Mucosa of rectum (tissue), 2 donors: ENCODE results near the gene DIO1.

Experiments
- H3K27ac ChIP-seq, 2 donors: one replicate each; pipeline ENCODE4 v1.7.0; 2013; ENCODE audit warnings: inconsistent platforms in 2 of 2, low read depth in 2 of 2, low read length in 2 of 2
- H3K27me3 ChIP-seq, 2 donors: one replicate each; pipeline ENCODE4 v1.7.0; 2013; ENCODE audit warnings: low read length in 2 of 2; ENCODE audit not compliant: control insufficient read depth in 2 of 2, insufficient read depth in 2 of 2
- H3K36me3 ChIP-seq, 2 donors: one replicate each; pipeline ENCODE4 v1.7.0; 2013; ENCODE audit warnings: low read length in 2 of 2; ENCODE audit not compliant: control insufficient read depth in 2 of 2, insufficient read depth in 2 of 2
- H3K4me1 ChIP-seq, 2 donors: one replicate each; pipeline ENCODE4 v1.7.0; 2013; ENCODE audit warnings: low read length in 2 of 2, mild to moderate bottlenecking in 1 of 2; ENCODE audit not compliant: control insufficient read depth in 2 of 2, insufficient read depth in 2 of 2
- H3K4me3 ChIP-seq, 2 donors: one replicate each; pipeline ENCODE4 v1.7.0; 2013; ENCODE audit warnings: low read length in 2 of 2
- H3K9ac ChIP-seq, 2 donors: one replicate each; pipeline ENCODE4 v1.7.0; 2013; ENCODE audit warnings: low read length in 2 of 2, low read depth in 1 of 2, mild to moderate bottlenecking in 1 of 2
- H3K9me3 ChIP-seq, 2 donors: one replicate each; pipeline ENCODE4 v1.7.0; 2013; ENCODE audit warnings: low read length in 2 of 2; ENCODE audit not compliant: control insufficient read depth in 2 of 2
- donor health status: healthy.
- donor health status: Normal muscosa, but diverticular disease.

DIO1 gene

DNA sequence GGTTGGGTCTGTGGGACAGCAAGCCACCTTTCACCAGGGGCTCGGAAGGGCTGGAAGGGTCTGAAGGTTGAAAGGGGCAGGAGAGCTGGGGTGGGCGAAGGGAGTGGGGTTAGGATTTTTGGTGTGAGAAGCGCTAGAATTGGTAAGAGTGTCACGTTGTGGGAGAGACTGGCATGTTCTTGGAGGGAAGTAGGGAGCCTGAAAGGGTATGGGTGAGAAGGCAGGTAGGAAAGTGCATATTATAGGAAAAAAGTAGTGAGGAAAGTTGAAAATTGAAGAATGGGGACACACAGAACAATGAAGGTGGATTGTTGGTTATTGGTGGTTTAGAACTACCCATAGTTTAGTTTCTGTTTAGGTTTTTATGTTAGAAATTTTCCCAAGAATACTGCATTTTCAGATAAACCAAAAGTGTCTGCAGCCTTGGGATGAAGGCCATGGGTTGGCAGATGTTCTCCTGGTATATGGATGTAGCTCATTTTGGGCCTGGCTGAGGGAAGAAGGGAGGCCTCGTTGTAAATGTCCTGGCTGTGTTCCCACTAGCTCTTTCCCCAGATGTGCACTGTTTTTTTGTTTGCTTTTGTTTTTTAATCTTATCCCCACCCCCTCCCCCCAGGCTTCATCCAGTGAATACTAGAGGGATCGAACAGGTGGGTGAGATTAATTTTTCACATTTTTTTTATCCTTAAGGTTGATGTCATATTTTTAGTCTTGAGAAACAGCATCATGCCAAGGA lies 53.4 kb downstream of the DIO1 start:
- no peak overlapping the region for H3K9ac ChIP-seq
- peaks cover 4 to 6% of the 10 kb centered on the region in 2 donors for H3K36me3 ChIP-seq
- peaks cover 6 to 8% of the 10 kb centered on the region in 2 donors for H3K4me1 ChIP-seq
- no peaks in the 10 kb centered on the region for H3K9me3 ChIP-seq
- peak overlapping the region; percentile 72 to 81 for H3K4me3 ChIP-seq
- no peak overlapping the region for H3K27ac ChIP-seq
- no peaks in the 10 kb centered on the region for H3K27me3 ChIP-seq

DNA sequence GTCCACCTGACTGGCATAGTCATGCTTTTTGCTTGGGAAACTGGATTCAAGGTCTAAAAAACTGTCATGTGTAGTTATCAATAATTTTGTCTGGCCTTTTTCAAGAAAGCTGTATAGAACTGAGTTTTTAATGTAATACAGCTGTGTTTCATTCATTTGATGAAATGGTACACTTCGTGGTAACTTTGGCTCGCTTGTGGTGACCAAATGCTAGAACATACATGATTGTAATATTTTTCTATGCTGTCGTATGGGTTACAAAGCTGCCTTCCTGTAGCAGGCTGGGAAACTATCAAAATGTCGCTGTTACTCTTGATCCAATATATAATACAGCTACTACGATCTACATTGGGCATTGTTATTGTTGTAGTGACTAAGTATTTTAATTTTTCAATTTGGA lies 54.3 kb downstream of the DIO1 start:
- H3K27ac ChIP-seq: no peak overlapping the region
- H3K4me1 ChIP-seq: peaks cover 6 to 8% of the 10 kb centered on the region in 2 donors

DNA sequence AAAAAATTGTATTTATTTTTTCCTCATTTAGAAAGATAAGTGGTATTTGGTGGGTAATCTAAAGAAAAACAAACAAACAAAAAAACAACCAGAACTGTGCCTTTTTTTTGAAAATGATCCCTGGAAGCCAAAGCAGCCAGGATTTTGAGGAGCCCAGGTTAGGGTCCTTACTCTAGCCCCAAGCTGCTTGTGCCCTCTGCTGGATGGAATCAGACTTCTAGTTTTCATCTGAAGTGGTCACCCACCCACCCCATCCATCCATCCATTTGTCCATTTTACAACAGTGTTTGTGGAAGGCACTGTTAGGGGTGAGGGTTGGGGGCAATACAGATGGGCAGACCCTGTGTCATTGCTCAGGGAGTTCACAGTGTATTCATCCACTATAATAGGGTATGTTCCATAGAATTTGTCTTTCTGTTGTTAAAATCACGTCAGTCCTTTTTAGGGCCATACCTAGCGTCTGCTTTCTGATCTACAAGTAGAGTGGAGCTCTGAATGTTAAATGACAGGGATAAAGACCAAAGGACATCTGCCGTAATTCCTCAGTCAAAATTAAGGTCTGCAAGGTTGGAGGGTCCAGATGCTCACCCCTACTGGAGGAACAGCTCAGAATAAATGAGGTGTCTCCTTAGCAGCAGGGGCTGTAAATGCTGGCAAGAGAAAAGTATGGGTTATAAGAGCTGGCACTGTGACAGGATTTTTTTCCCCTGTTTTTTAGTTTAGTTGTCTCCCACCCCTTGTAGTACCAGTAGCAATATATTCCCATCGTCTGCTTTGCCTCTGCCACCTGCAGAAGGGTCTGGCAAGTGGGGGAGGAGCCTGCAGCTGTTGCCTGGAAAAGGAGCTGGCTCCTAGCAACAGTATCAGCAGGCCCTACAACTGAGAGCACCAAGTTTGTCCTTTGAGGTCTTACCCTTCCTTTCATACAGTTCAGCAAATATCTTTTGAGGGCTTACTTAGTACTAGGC lies 55.3 kb downstream of the DIO1 start:
- H3K4me3 ChIP-seq: no peak overlapping the region
- peaks cover 6 to 8% of the 10 kb centered on the region in 2 donors for H3K4me1 ChIP-seq
- no peak overlapping the region for H3K9ac ChIP-seq
- no peaks in the 10 kb centered on the region for H3K27me3 ChIP-seq
- no peak overlapping the region for H3K27ac ChIP-seq
- peaks cover 6 to 7% of the 10 kb centered on the region in 2 donors for H3K36me3 ChIP-seq
- H3K9me3 ChIP-seq: no peaks in the 10 kb centered on the region

More for the DNA sequence above, 54.3 kb downstream of the DIO1 start:
- no peaks in the 10 kb centered on the region for H3K27me3 ChIP-seq
- H3K9ac ChIP-seq: no peak overlapping the region
- no peak overlapping the region for H3K4me3 ChIP-seq
- no peaks in the 10 kb centered on the region for H3K9me3 ChIP-seq
- H3K36me3 ChIP-seq: peaks cover 6 to 7% of the 10 kb centered on the region in 2 donors

DNA sequence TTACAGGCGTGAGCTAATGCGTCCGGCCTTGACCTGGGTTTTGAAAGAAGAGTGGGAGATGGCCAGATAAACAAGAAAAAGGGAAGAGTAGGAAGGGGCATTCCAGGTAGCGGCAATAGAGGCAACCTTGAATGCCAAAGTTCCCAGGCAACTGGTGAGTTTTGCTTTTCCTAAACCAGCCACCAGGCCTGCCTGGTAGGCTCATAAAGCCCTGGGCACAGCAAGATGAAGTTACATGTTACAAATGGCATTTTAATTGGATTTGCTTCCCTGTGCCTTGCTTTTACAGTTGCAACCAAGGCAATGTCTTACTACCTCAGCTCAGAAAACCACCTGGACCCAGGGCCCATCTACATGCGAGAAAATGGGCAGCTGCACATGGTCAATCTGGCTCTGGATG lies 57.7 kb downstream of the DIO1 start:
- no peaks in the 10 kb centered on the region for H3K27me3 ChIP-seq
- no peak overlapping the region for H3K27ac ChIP-seq
- H3K4me1 ChIP-seq: peaks cover 7 to 12% of the 10 kb centered on the region in 2 donors
- H3K4me3 ChIP-seq: no peak overlapping the region
- no peaks in the 10 kb centered on the region for H3K9me3 ChIP-seq
- no peak overlapping the region for H3K9ac ChIP-seq
- H3K36me3 ChIP-seq: peaks cover 6 to 7% of the 10 kb centered on the region in 2 donors

DNA sequence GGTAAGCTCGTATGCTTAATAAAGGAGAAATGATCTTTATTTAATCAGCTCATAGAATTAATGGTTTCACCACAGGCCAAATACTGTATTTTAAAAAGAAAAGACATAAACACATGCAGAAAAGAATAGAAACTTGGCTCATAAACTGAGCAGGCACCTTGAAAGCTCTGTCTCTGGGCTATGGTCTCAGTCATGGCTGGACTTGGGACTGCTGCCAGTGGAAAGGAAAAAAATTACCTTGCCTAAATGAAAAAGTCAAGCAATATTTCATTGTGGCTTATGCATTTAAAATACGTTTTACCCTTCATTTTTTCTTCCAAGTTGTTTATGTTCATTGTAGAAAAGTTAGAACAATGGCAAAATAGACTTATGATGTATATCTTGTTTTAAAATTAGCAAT lies 60.1 kb downstream of the DIO1 start:
- no peaks in the 10 kb centered on the region for H3K27me3 ChIP-seq
- H3K4me3 ChIP-seq: no peak overlapping the region
- no peak overlapping the region for H3K9ac ChIP-seq
- H3K4me1 ChIP-seq: peaks cover 7 to 12% of the 10 kb centered on the region in 2 donors
- peaks cover 6 to 9% of the 10 kb centered on the region in 2 donors for H3K36me3 ChIP-seq
- H3K9me3 ChIP-seq: no peaks in the 10 kb centered on the region
- no peak overlapping the region for H3K27ac ChIP-seq

DNA sequence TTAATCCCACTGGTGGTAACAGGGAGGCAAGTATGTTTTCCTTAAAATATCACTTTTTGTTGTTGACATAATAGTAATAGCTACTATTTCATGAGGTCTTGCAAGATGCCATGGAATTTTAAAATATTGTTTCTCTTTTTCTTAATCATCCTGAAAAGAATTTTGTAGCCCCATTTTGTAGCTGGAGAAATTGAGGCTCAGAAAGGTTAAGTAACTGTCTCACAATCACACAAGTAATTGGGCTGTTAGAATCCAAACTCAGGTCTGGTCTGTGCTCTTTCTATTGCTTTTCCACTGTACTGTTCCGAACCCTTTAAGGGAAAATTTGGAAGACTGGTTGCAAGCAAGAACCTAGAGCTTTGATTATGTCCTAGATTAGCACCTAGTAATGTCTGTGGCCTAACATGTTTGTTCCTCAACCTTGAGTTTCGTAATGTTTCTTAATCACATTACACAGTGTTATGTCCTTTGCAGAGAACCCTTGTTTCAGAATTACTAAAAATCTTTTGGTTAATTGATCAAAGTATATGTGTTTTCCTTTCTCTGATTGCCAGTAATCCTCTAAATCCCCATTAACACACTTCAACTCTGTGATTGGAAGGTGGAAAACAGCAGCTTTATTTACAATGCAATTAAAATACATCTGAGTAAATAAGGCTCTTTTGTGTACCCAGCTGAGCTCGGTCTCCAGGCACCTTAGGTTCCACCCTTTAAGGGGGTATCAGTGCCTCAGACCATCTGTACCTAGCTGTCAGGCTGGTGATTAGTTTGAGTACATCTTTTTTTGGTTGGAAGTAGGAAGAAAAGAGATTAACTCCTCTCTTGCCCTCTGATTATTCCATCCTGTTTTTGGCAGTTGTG lies 62.6 kb downstream of the DIO1 start:
- no peaks in the 10 kb centered on the region for H3K27me3 ChIP-seq
- peaks cover 15 to 18% of the 10 kb centered on the region in 2 donors for H3K36me3 ChIP-seq
- H3K9ac ChIP-seq: no peak overlapping the region
- H3K9me3 ChIP-seq: no peaks in the 10 kb centered on the region
- peaks cover 7 to 12% of the 10 kb centered on the region in 2 donors for H3K4me1 ChIP-seq
- peak overlapping the region; percentile 56 to 58 for H3K27ac ChIP-seq
- no peak overlapping the region for H3K4me3 ChIP-seq

DNA sequence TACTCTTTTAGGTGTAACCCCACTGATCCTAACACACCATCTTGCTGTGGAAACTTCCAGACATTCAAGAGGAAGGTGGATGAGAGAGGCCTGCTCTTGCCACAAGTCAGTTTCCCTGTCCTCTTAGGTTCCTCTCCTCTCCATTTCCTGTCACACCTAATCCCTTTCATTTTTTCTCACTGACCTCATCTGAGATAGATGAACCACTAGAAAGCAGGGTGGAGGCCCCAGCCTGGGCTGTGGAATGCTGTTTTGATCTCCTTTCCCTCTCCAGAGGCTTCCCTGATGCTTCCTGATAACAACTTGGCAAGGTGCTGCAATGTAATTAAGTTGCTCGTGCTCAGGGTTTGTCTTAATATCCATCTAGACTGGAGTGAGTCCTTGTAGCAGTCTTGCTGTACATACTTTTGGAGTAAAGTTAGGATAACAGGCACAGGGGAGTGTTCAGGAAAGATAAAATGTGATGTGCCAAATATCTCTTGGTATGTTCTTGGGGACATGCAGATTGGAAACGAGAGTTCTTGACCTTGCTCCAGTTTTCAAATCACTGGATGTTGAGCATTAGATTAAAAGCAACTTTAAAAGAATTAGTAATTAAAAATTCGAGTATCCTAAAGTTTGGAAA lies 63.3 kb downstream of the DIO1 start:
- Histone ChIP-seq H3K4me1 (peaks cover 7 to 12% of the 10 kb centered on the region in 2 donors), H3K27ac (peak overlapping the region; percentile 56 to 58), H3K27me3 (no peaks in the 10 kb centered on the region), H3K9me3 (no peaks in the 10 kb centered on the region), H3K4me3 (no peak overlapping the region), H3K9ac (no peak overlapping the region), H3K36me3 (peaks cover 13 to 19% of the 10 kb centered on the region in 2 donors)

DNA sequence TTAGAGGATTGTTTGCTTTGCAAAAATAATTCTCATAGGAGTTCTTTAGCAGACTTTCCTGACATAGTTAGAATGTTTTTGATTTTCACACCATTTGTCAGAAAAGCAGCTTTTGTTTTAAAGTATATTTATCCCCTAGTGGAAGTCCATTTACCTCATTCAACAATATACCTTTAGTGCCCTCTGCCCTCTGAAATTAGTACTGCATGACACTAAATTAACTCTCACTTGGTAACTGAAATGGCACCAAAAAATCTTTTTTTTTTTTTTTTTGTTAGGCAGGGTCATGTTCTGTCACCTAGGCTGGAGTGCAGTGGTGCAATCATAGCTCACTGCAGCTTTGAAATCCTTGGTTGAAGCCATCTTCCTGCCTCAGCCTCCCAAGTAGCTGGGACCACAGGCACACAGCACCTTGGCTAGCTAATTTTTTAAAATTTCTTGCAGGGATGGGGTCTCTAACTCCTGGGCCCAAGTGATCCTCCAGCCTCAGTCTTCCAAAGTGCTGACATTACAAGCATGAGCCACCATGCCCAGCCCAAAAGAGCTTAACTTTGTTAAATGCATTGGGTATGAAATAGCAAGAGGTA lies 65.8 kb downstream of the DIO1 start:
- Histone ChIP-seq H3K4me3 (no peak overlapping the region), H3K9ac (no peak overlapping the region), H3K4me1 (peaks cover 7 to 12% of the 10 kb centered on the region in 2 donors), H3K9me3 (no peaks in the 10 kb centered on the region), H3K27ac (no peak overlapping the region), H3K36me3 (peaks cover 20 to 24% of the 10 kb centered on the region in 2 donors), H3K27me3 (no peaks in the 10 kb centered on the region)
